Measurements from ENCODE around the gene DNAJC1.

DNA sequence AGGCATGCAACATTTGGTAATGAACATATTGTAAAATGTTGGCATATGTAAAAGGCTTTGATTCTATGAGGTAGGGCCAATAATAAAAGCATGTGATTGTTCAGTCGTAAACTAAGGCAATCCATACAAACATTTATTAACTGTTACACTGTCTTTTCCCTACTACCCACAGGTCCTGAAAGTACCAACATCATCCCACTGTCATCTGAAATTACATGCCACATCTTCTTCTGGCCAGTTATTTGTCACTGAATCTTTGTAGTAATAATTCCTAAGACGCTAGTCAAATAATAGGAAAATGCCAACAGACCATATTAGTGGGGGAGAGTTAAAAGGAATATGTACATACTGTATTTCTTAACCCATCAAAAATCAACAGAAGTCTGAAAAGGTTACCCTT is 27.2 kb downstream of the DNAJC1 start:
- TF ChIP-seq, protein P1, sequence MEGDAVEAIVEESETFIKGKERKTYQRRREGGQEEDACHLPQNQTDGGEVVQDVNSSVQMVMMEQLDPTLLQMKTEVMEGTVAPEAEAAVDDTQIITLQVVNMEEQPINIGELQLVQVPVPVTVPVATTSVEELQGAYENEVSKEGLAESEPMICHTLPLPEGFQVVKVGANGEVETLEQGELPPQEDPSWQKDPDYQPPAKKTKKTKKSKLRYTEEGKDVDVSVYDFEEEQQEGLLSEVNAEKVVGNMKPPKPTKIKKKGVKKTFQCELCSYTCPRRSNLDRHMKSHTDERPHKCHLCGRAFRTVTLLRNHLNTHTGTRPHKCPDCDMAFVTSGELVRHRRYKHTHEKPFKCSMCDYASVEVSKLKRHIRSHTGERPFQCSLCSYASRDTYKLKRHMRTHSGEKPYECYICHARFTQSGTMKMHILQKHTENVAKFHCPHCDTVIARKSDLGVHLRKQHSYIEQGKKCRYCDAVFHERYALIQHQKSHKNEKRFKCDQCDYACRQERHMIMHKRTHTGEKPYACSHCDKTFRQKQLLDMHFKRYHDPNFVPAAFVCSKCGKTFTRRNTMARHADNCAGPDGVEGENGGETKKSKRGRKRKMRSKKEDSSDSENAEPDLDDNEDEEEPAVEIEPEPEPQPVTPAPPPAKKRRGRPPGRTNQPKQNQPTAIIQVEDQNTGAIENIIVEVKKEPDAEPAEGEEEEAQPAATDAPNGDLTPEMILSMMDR (IDR thresholded peaks at IDR 0.05), result no peak
- no peak for TF ChIP-seq POLR2A (IDR thresholded peaks at IDR 0.05)

All from vagina (tissue), 2 donors.